Activated naive CD8-positive, alpha-beta T cell treated with anti-CD3 and anti-CD28 coated beads, Interleukin-2, amount 10 ng/mL, durations not matched to agents 7 days and 5 days (primary cell): ENCODE measurements around the gene HBZ. TPM values are rescaled to one million over a fixed set of nuclear protein-coding genes. Genes with fewer than 3 reads are reported as not detected.
A peak's percentile ranks its signal among the peaks of the same experiment; 100 is the strongest.
"Not testable (repeated sequence)": the region's sequence is repeated elsewhere in the genome, so short reads cannot be mapped to it uniquely, and the experiment has no call there.

Source experiments
- ATAC-seq: fragments of 150-1000 bp; cut with Tn5 transposase; one replicate; pipeline ENCODE4 v1.10.0; 2021; ENCODE audit warnings: low read depth, moderate library complexity
- POLR2A ChIA-PET: fragments of 350-600 bp; sonication (Branson Sonifier 250); formaldehyde crosslinking; loops from one replicate; lab custom pipeline; 2021; ENCODE audit warnings: antibody characterized with exemption; lab: Charles Lee
- DNase-seq: peaks from one replicate; pipeline ENCODE4 v3.0.0; 2021
- H3K27ac Mint-ChIP-seq: one replicate; pipeline ENCODE4 v1.8.0; 2022; ENCODE audit warnings: mild to moderate bottlenecking, mixed read lengths
- H3K27me3 Mint-ChIP-seq: one replicate; pipeline ENCODE4 v1.8.0; 2022; ENCODE audit warnings: mild to moderate bottlenecking, moderate library complexity, mixed read lengths
- H3K36me3 Mint-ChIP-seq: one replicate; pipeline ENCODE4 v1.8.0; 2021; ENCODE audit warnings: mild to moderate bottlenecking, mixed read lengths
- H3K4me1 Mint-ChIP-seq: one replicate; pipeline ENCODE4 v1.8.0; 2021; ENCODE audit warnings: mixed read lengths
- H3K4me3 Mint-ChIP-seq: one replicate; pipeline ENCODE4 v1.8.0; 2022; ENCODE audit warnings: mild to moderate bottlenecking, moderate library complexity, mixed read lengths
- H3K9me3 Mint-ChIP-seq: one replicate; pipeline ENCODE4 v1.8.0; 2021; ENCODE audit warnings: mixed read lengths
- total RNA-seq, 2 experiments: library from RNA; stranded (reverse); gene quantifications; one replicate each; pipeline ENCODE4 v1.2.3, GENCODE V29; 2021

The HBZ gene
- total RNA-seq, 2 experiments from 2014 or later = not detected

- Mint-ChIP-seq H3K27ac (no peak overlapping the region), H3K4me1 (no peaks in the 10 kb centered on the region), H3K27me3 (peaks cover 28% of the 10 kb centered on the region), H3K9me3 (no peaks in the 10 kb centered on the region), H3K36me3 (peaks cover 3% of the 10 kb centered on the region), H3K4me3 (no peak overlapping the region)
- ATAC-seq (no peak), DNase-seq (no peak)
- POLR2A ChIA-PET = interaction anchor here (0.5 to 0.7 kb wide), 2 partner anchors 56 to 60 kb away, joined by 4 read pairs; no protein-coding TSS in a partner anchor
These were observed 29.1 kb downstream of the HBZ start for GRCh38 chr16:181565-182021.

- Mint-ChIP-seq H3K4me1 (no peaks in the 10 kb centered on the region), H3K9me3 (no peaks in the 10 kb centered on the region), H3K4me3 (no peak overlapping the region), H3K27ac (no peak overlapping the region), H3K27me3 (peaks cover 20% of the 10 kb centered on the region), H3K36me3 (peaks cover 4% of the 10 kb centered on the region)
- ATAC-seq (no peak), DNase-seq (no peak)
- POLR2A ChIA-PET = interaction anchor here (1.4 kb wide), 1 partner anchor 45 kb away, joined by 3 read pairs; the partner anchor contains the start of gene NPRL3
These were observed 30.6 kb downstream of the HBZ start for GRCh38 chr16:183005-183404.

DNA sequence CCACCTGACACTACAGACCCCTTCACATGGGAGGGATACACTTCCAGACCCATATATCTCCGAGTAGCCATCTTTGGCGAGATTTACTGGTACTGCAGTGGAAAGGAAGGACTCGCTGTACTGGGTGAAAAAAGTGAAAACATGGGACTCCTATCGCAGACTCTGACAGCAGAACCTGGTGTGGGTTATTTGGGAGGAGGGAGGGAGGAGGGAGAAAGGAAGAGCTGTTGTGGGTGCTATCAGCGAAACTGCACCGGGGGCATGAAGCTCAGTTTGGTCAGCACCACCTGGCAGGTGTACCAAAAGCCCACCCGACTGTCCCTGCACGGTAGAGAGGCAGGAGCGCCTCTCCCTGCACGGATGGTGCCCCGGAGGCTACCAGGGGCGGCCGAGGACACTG, 32.8 kb downstream of the HBZ start:
- Mint-ChIP-seq H3K27me3 (no peaks in the 10 kb centered on the region), H3K4me1 (peaks cover 5% of the 10 kb centered on the region), H3K27ac (no peak overlapping the region), H3K36me3 (peaks cover 8% of the 10 kb centered on the region), H3K9me3 (no peaks in the 10 kb centered on the region), H3K4me3 (no peak overlapping the region)
- no peak for DNase-seq
- ATAC-seq = no peak
- POLR2A ChIA-PET = no interaction called here

- ATAC-seq = no peak
- no peak for DNase-seq
- Mint-ChIP-seq H3K27me3 (no peaks in the 10 kb centered on the region), H3K4me1 (peaks cover 5% of the 10 kb centered on the region), H3K36me3 (peaks cover 8% of the 10 kb centered on the region), H3K9me3 (no peaks in the 10 kb centered on the region), H3K4me3 (no peak overlapping the region), H3K27ac (no peak overlapping the region)
- POLR2A ChIA-PET = no interaction called here
These were observed 33.2 kb downstream of the HBZ start for GRCh38 chr16:185691-186090.

- Mint-ChIP-seq H3K4me3 (no peak overlapping the region), H3K27ac (no peak overlapping the region), H3K27me3 (no peaks in the 10 kb centered on the region), H3K36me3 (peaks cover 12% of the 10 kb centered on the region), H3K9me3 (no peaks in the 10 kb centered on the region), H3K4me1 (peaks cover 5% of the 10 kb centered on the region)
- ATAC-seq (no peak), DNase-seq (no peak)
- POLR2A ChIA-PET = no interaction called here
These were observed 34.9 kb downstream of the HBZ start for GRCh38 chr16:187330-187729.

- H3K4me1 Mint-ChIP-seq = peaks cover 5% of the 10 kb centered on the region
- H3K36me3 Mint-ChIP-seq = peaks cover 13% of the 10 kb centered on the region
- no peaks in the 10 kb centered on the region for H3K9me3 Mint-ChIP-seq
- ATAC-seq (peak; percentile 92), DNase-seq (no peak)
- H3K27me3 Mint-ChIP-seq = no peaks in the 10 kb centered on the region
- no peak overlapping the region for H3K4me3 Mint-ChIP-seq
- H3K27ac Mint-ChIP-seq = peak overlapping the region; percentile 56
- POLR2A ChIA-PET = interaction anchor here (1.2 kb wide), 1 partner anchor 39 kb away, joined by 3 read pairs; no protein-coding TSS in a partner anchor
These were observed 36.2 kb downstream of the HBZ start for GRCh38 chr16:188674-189073.

- H3K4me3 Mint-ChIP-seq = no peak overlapping the region
- H3K27ac Mint-ChIP-seq = no peak overlapping the region
- DNase-seq (no peak), ATAC-seq (no peak)
- H3K27me3 Mint-ChIP-seq = no peaks in the 10 kb centered on the region
- peaks cover 5% of the 10 kb centered on the region for H3K4me1 Mint-ChIP-seq
- POLR2A ChIA-PET = interaction anchor here (1.2 kb wide), 1 partner anchor 38 kb away, joined by 3 read pairs; no protein-coding TSS in a partner anchor
- H3K9me3 Mint-ChIP-seq = no peaks in the 10 kb centered on the region
- peaks cover 13% of the 10 kb centered on the region for H3K36me3 Mint-ChIP-seq
These were observed 37.3 kb downstream of the HBZ start for GRCh38 chr16:189604-190186.

DNA sequence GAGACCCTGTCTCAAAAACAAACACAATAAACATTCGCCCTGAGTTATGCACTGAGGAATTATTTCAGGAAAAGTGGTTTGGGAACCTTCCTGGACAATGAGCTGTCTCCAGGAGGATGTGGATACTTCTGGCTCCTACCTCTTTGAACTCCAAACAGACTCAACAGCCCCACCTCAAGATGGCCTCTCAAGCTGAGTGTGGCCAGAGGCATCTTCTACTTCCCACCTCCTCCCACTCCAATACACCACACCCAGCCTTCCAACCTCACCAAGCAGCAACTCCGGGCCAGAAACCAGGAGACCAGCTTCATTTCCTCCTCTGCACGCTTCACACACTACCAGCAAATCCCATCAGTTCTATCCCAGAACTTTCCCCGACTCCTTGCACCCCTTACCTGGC, 39.4 kb downstream of the HBZ start:
- no peak overlapping the region for H3K4me3 Mint-ChIP-seq
- ATAC-seq (no peak), DNase-seq (no peak)
- H3K27me3 Mint-ChIP-seq = no peaks in the 10 kb centered on the region
- H3K27ac Mint-ChIP-seq = no peak overlapping the region
- H3K4me1 Mint-ChIP-seq = peaks cover 5% of the 10 kb centered on the region
- H3K36me3 Mint-ChIP-seq = peaks cover 12% of the 10 kb centered on the region
- H3K9me3 Mint-ChIP-seq = no peaks in the 10 kb centered on the region
- POLR2A ChIA-PET = no interaction called here

DNA sequence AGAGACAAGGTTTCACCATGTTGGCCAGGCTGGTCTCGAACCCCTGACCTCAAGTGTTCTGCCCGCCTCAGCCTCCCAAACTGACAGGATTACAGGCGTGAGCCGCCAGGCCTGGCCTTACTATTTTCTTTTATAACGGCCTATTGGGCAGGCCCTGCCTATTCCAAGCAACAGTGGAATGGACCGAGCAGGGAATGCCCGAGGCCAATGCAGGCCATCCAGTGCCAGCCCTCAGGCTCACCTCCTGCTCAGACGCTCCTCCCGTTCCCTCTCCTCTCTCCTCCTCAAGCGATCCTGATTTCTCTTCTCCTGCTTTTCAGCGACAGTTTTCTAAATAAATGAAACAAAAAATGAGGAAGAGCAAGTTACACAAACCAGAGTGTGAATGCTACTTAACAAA, 40.2 kb downstream of the HBZ start:
- H3K27ac Mint-ChIP-seq = no peak overlapping the region
- no peaks in the 10 kb centered on the region for H3K27me3 Mint-ChIP-seq
- H3K36me3 Mint-ChIP-seq = peaks cover 10% of the 10 kb centered on the region
- POLR2A ChIA-PET = interaction anchor here (0.7 kb wide), 2 partner anchors 67 to 259 kb away, joined by 3 read pairs; no protein-coding TSS in a partner anchor
- H3K9me3 Mint-ChIP-seq = no peaks in the 10 kb centered on the region
- ATAC-seq = no peak
- no peak for DNase-seq
- H3K4me3 Mint-ChIP-seq = no peak overlapping the region
- H3K4me1 Mint-ChIP-seq = peaks cover 5% of the 10 kb centered on the region

- DNase-seq (no peak), ATAC-seq (no peak)
- peaks cover 5% of the 10 kb centered on the region for H3K4me1 Mint-ChIP-seq
- H3K27ac Mint-ChIP-seq = no peak overlapping the region
- H3K36me3 Mint-ChIP-seq = peaks cover 10% of the 10 kb centered on the region
- H3K27me3 Mint-ChIP-seq = no peaks in the 10 kb centered on the region
- H3K9me3 Mint-ChIP-seq = no peaks in the 10 kb centered on the region
- POLR2A ChIA-PET = interaction anchor here (0.7 kb wide), 1 partner anchor 112 kb away, joined by 3 read pairs; no protein-coding TSS in a partner anchor
- H3K4me3 Mint-ChIP-seq = no peak overlapping the region
These were observed 41.0 kb downstream of the HBZ start for GRCh38 chr16:193441-193840.

GRCh38 chr16:194516-194915, 42.1 kb downstream of the HBZ start:
- Mint-ChIP-seq H3K4me1 (no peaks in the 10 kb centered on the region), H3K27ac (no peak overlapping the region), H3K4me3 (no peak overlapping the region), H3K36me3 (peaks cover 6% of the 10 kb centered on the region), H3K27me3 (no peaks in the 10 kb centered on the region), H3K9me3 (no peaks in the 10 kb centered on the region)
- POLR2A ChIA-PET = no interaction called here
- ATAC-seq (no peak), DNase-seq (no peak)

GRCh38 chr16:200388-200787, 47.9 kb downstream of the HBZ start:
- POLR2A ChIA-PET = interaction anchor here (0.7 kb wide), 1 partner anchor 42 kb away, joined by 5 read pairs; no protein-coding TSS in a partner anchor
- Mint-ChIP-seq H3K27me3 (no peaks in the 10 kb centered on the region), H3K36me3 (peaks cover 14% of the 10 kb centered on the region)

GRCh38 chr16:203246-203645, 50.8 kb downstream of the HBZ start:
- no peak for ATAC-seq
- Mint-ChIP-seq H3K4me1 (peaks cover 10% of the 10 kb centered on the region), H3K9me3 (no peaks in the 10 kb centered on the region), H3K4me3 (no peak overlapping the region), H3K27me3 (no peaks in the 10 kb centered on the region), H3K36me3 (peaks cover 24% of the 10 kb centered on the region), H3K27ac (no peak overlapping the region)
- no peak for DNase-seq
- POLR2A ChIA-PET = no interaction called here

More at GRCh38 chr16:200388-200787, 47.9 kb downstream of the HBZ start:
- ATAC-seq (no peak), DNase-seq (no peak)
- H3K27ac Mint-ChIP-seq = no peak overlapping the region
- no peaks in the 10 kb centered on the region for H3K9me3 Mint-ChIP-seq
- H3K4me1 Mint-ChIP-seq = peaks cover 1% of the 10 kb centered on the region
- no peak overlapping the region for H3K4me3 Mint-ChIP-seq

DNA sequence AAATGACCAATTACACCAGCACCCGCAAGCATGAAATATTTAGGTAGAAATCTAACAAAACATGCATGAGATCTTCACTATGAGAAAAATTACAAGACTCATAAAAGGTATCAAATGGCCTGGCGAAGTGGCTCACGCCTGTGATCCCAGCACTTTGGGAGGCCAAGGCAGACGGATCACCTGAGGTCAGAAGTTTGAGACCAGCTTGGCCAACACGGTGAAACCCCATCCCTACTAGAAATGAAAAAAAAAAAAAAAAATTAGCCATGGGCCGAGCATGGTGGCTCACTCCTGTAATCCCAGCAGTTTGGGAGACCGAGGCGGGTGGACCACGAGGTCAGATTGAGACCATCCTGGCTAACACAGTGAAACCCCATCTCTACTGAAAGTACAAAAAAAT, 51.6 kb downstream of the HBZ start:
- ATAC-seq, H3K9me3 Mint-ChIP-seq, H3K4me1 Mint-ChIP-seq, POLR2A ChIA-PET, H3K27ac Mint-ChIP-seq, DNase-seq, H3K27me3 Mint-ChIP-seq, H3K4me3 Mint-ChIP-seq: not testable (repeated sequence)
- H3K36me3 Mint-ChIP-seq = peaks cover 24% of the 10 kb centered on the region
